Activated CD8-positive, alpha-beta T cell treated with anti-CD3 and anti-CD28 coated beads, Interleukin-2, amount 10 ng/mL, durations not matched to agents 7 days and 5 days (primary cell): Measurements from ENCODE around the gene GNAT1. TPM values are rescaled to one million over a fixed set of nuclear protein-coding genes. Genes with fewer than 3 reads are reported as not detected.
A peak's percentile ranks its signal among the peaks of the same experiment; 100 is the strongest.

Source experiments
- ATAC-seq: fragments of 150-1000 bp; cut with Tn5 transposase; one replicate; pipeline ENCODE4 v1.10.0; 2021; ENCODE audit warnings: moderate library complexity
- CTCF ChIA-PET: fragments of 350-600 bp; sonication (Branson Sonifier 250); formaldehyde crosslinking; loops from one replicate; lab custom pipeline; 2021; ENCODE audit warnings: antibody characterized with exemption; lab: Charles Lee
- POLR2A ChIA-PET: fragments of 350-600 bp; sonication (Branson Sonifier 250); formaldehyde crosslinking; loops from one replicate; lab custom pipeline; 2021; ENCODE audit warnings: antibody characterized with exemption; lab: Charles Lee
- DNase-seq: peaks from one replicate; pipeline ENCODE4 v3.0.0-alpha.2; 2020
- H3K27ac Mint-ChIP-seq: one replicate; pipeline ENCODE4 v1.8.0; 2021; ENCODE audit warnings: mild to moderate bottlenecking, mixed read lengths
- H3K27me3 Mint-ChIP-seq: one replicate; pipeline ENCODE4 v1.8.0; 2021; ENCODE audit warnings: low read depth, mixed read lengths
- H3K36me3 Mint-ChIP-seq: one replicate; pipeline ENCODE4 v1.8.0; 2021; ENCODE audit warnings: low read depth, mixed read lengths
- H3K4me1 Mint-ChIP-seq: one replicate; pipeline ENCODE4 v1.8.0; 2021; ENCODE audit warnings: low read depth, mixed read lengths
- H3K4me3 Mint-ChIP-seq: one replicate; pipeline ENCODE4 v1.8.0; 2021; ENCODE audit warnings: mild to moderate bottlenecking, mixed read lengths
- H3K9me3 Mint-ChIP-seq: one replicate; pipeline ENCODE4 v1.8.0; 2022; ENCODE audit warnings: mixed read lengths; ENCODE audit not compliant: insufficient read depth
- total RNA-seq, 2 experiments: library from RNA; stranded (reverse); gene quantifications; one replicate each; pipeline ENCODE4 v1.2.3, GENCODE V29; 2021

Gene GNAT1
- total RNA-seq, 2 experiments from 2014 or later = not detected

DNA sequence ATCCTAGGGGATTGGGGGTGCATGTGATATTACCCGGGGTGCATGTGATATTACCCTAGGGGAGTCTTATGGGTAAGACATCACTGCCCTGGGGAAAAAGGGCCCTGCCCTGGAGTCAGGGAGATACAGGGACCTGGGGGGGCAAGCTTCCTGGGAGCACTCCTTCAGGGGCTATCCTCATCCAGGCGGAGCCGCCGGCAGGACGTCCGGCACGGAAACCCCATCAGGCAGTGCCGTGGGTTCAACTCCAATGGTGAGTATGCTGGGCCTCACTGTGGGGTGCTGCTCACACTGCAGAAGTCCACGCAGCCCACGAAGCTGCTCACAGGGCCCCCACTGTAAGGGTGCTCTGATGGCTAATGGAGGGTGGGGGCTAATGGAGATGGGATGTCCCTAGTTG lies 5.3 kb upstream of the GNAT1 start:
- Mint-ChIP-seq H3K27me3 (no peaks in the 10 kb centered on the region), H3K9me3 (no peaks in the 10 kb centered on the region), H3K4me1 (no peaks in the 10 kb centered on the region), H3K4me3 (no peak overlapping the region), H3K36me3 (no peaks in the 10 kb centered on the region), H3K27ac (no peak overlapping the region)
- DNase-seq (no peak), ATAC-seq (no peak)
- ChIA-PET CTCF (interaction anchor here (0.9 to 4.6 kb wide), 2 partner anchors 40 to 65 kb away, joined by 3 to 23 read pairs; no protein-coding TSS in a partner anchor), POLR2A (no interaction called here)

DNA sequence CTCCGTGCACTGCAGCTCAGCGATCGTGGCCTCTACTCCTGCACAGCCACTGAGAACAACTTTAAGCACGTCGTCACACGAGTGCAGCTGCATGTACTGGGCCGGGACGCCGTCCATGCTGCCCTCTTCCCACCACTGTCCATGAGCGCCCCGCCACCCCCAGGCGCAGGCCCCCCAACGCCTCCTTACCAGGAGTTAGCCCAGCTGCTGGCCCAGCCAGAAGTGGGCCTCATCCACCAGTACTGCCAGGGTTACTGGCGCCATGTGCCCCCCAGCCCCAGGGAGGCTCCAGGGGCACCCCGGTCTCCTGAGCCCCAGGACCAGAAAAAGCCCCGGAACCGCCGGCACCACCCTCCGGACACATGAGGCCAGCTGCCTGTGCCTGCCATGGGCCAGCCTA lies 3.7 kb upstream of the GNAT1 start:
- Mint-ChIP-seq H3K4me3 (no peak overlapping the region), H3K27ac (no peak overlapping the region), H3K9me3 (no peaks in the 10 kb centered on the region), H3K4me1 (peaks cover 1% of the 10 kb centered on the region), H3K27me3 (no peaks in the 10 kb centered on the region), H3K36me3 (no peaks in the 10 kb centered on the region)
- DNase-seq (no peak), ATAC-seq (no peak)
- POLR2A ChIA-PET = no interaction called here
- CTCF ChIA-PET = interaction anchor here (1.2 to 4.6 kb wide), 2 partner anchors 42 to 67 kb away, joined by 3 to 23 read pairs; no protein-coding TSS in a partner anchor

DNA sequence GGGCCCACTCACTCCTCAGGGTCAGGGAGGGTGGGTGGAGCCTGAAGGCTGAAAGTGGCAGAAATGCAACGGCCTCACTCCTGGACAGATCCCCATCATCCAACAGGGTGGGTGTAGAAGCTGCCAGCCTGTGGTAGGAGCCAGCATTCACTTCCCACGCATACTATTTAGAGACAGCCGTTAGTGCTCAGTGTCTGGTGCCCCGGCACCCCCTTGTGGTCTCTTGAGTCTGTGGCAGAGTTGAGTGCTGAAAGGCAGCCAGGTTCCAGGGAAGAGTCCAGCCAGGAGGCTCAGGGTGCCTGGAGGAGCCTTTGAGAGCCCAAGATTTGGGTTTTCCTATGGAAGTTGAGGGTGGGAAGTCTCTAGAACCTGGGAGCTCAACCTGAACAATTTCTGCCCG lies 2.1 kb upstream of the GNAT1 start:
- Mint-ChIP-seq H3K36me3 (no peaks in the 10 kb centered on the region), H3K9me3 (no peaks in the 10 kb centered on the region), H3K27me3 (peaks cover 4% of the 10 kb centered on the region), H3K27ac (no peak overlapping the region), H3K4me3 (no peak overlapping the region), H3K4me1 (peaks cover 7% of the 10 kb centered on the region)
- DNase-seq (peak; percentile 64), ATAC-seq (peak; percentile 60)
- ChIA-PET POLR2A (interaction anchor here (1.9 kb wide), 1 partner anchor 68 kb away, joined by 4 read pairs; no protein-coding TSS in a partner anchor), CTCF (interaction anchor here (1.4 to 4.6 kb wide), 2 partner anchors 58 to 68 kb away, joined by 6 to 23 read pairs; no protein-coding TSS in a partner anchor)

DNA sequence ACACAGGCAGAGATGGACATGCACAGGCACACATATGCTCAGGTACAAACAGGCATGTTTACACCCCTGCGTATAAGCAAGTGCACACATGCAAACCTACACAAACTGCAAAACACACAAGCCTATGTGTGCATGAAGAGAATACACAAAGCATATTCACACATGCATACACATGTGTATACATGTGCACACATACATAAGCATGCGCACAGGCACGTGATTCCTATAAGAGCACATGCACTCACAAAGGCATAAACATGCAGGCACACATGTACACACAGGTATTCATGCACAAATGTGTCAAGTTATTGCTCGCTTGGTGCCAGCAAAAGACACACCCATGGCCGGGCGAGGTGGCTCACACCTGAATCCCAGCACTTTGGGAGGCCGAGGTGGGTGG lies 1.4 kb upstream of the GNAT1 start:
- DNase-seq (no peak), ATAC-seq (no peak)
- peaks cover 6% of the 10 kb centered on the region for H3K27me3 Mint-ChIP-seq
- no peaks in the 10 kb centered on the region for H3K36me3 Mint-ChIP-seq
- H3K9me3 Mint-ChIP-seq = no peaks in the 10 kb centered on the region
- H3K27ac Mint-ChIP-seq = no peak overlapping the region
- ChIA-PET CTCF (interaction anchor here (1.4 to 4.6 kb wide), 3 partner anchors 57 to 69 kb away, joined by 6 to 23 read pairs (median 6); no protein-coding TSS in a partner anchor), POLR2A (interaction anchor here (1.9 kb wide), 1 partner anchor 69 kb away, joined by 4 read pairs; no protein-coding TSS in a partner anchor)
- no peak overlapping the region for H3K4me3 Mint-ChIP-seq
- peaks cover 14% of the 10 kb centered on the region for H3K4me1 Mint-ChIP-seq

DNA sequence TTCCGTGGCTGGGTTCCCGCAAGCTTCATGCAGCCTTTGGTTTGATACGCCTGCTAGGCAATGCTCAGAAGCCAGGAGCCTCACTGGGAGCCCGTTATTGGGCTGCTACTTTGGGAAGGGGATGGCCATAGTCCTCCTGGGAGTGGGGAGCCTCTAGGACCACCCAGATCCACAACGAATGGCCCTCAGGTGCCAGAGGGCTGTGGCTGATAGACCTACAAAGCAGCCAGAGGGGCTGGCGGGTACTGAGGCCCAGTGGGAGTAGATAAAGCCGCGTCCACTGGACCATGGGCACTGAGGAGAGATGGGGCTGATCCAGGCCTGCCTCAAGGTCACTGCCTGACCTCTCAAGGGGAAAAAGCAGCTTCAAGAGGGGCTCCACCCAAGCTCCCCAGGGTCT lies 714 bp downstream of the GNAT1 start:
- H3K27me3 Mint-ChIP-seq = peaks cover 14% of the 10 kb centered on the region
- ChIA-PET CTCF (interaction anchor here (0.6 to 6.7 kb wide), 19 partner anchors 8 to 81 kb away, joined by 3 to 185 read pairs (median 4); partner anchors contain the start of gene GNAI2), POLR2A (interaction anchor here (4.7 kb wide), 1 partner anchor 35 kb away, joined by 21 read pairs; no protein-coding TSS in a partner anchor)
- peaks cover 16% of the 10 kb centered on the region for H3K4me1 Mint-ChIP-seq
- no peaks in the 10 kb centered on the region for H3K9me3 Mint-ChIP-seq
- H3K27ac Mint-ChIP-seq = no peak overlapping the region
- no peaks in the 10 kb centered on the region for H3K36me3 Mint-ChIP-seq
- DNase-seq (no peak), ATAC-seq (no peak)
- no peak overlapping the region for H3K4me3 Mint-ChIP-seq

DNA sequence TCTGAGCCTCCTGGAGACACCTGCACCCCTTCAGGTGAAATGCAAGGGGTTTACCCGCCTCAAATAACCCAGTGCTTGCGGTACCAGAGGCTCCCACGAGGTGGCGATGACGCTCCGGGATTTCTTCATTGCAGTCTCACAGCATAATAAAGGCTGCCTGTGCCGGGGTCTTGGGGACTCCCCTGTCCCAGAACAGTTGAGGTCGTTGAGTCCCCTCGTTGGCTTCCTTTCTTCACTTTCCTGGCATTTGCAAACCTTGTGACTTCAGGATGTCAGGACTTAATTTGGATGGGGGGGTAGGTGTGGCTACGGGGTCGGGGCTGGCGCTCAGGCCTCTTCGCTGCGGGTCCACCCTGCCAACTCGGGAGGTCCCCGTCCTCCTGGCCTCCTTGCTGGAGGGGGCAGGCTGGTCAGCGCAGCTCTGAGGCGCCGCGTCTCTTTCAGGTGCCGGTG lies 1.3 kb downstream of the GNAT1 start:
- H3K4me1 Mint-ChIP-seq = peaks cover 16% of the 10 kb centered on the region
- H3K27me3 Mint-ChIP-seq = peaks cover 16% of the 10 kb centered on the region
- H3K36me3 Mint-ChIP-seq = no peaks in the 10 kb centered on the region
- no peak overlapping the region for H3K4me3 Mint-ChIP-seq
- ChIA-PET CTCF (interaction anchor here (0.6 to 6.7 kb wide), 18 partner anchors 9 to 81 kb away, joined by 3 to 185 read pairs (median 4); partner anchors contain the start of gene GNAI2), POLR2A (interaction anchor here (4.7 kb wide), 1 partner anchor 34 kb away, joined by 21 read pairs; no protein-coding TSS in a partner anchor)
- H3K27ac Mint-ChIP-seq = no peak overlapping the region
- peak; percentile 45 for ATAC-seq
- DNase-seq = peak; percentile 87
- H3K9me3 Mint-ChIP-seq = no peaks in the 10 kb centered on the region

DNA sequence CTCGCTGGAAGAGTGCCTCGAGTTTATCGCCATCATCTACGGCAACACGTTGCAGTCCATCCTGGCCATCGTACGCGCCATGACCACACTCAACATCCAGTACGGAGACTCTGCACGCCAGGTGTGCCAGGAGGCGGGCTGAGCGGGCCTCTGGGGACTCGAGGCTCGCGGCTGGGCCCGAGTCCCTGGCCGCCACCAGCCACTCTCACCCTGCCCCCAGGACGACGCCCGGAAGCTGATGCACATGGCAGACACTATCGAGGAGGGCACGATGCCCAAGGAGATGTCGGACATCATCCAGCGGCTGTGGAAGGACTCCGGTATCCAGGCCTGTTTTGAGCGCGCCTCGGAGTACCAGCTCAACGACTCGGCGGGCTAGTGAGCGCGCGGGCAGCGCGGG lies 1.9 kb downstream of the GNAT1 start:
- ATAC-seq (no peak), DNase-seq (no peak)
- H3K36me3 Mint-ChIP-seq = no peaks in the 10 kb centered on the region
- H3K27ac Mint-ChIP-seq = no peak overlapping the region
- H3K27me3 Mint-ChIP-seq = peaks cover 16% of the 10 kb centered on the region
- no peak overlapping the region for H3K4me3 Mint-ChIP-seq
- peaks cover 16% of the 10 kb centered on the region for H3K4me1 Mint-ChIP-seq
- H3K9me3 Mint-ChIP-seq = no peaks in the 10 kb centered on the region
- POLR2A ChIA-PET = interaction anchor here (4.7 kb wide), 1 partner anchor 33 kb away, joined by 21 read pairs; no protein-coding TSS in a partner anchor
- CTCF ChIA-PET = interaction anchor here (1.1 to 6.7 kb wide), 10 partner anchors 10 to 349 kb away, joined by 3 to 185 read pairs (median 6); partner anchors contain the start of gene SLC38A3

DNA sequence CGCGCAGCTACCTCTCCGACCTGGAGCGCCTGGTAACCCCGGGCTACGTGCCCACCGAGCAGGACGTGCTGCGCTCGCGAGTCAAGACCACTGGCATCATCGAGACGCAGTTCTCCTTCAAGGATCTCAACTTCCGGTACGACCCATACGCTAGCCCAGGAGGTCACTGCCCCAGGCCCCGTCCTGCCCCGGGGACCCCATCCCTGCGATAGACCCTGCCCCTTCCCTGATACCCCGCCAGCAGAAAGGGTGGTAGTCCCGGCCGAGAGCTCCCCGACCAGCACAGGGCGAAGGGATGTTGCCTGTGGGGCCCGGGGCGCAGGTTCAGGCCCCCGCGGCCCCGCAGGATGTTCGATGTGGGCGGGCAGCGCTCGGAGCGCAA lies 2.3 kb downstream of the GNAT1 start:
- Mint-ChIP-seq H3K27me3 (peaks cover 16% of the 10 kb centered on the region), H3K9me3 (no peaks in the 10 kb centered on the region), H3K36me3 (no peaks in the 10 kb centered on the region), H3K27ac (no peak overlapping the region), H3K4me1 (peaks cover 16% of the 10 kb centered on the region), H3K4me3 (no peak overlapping the region)
- CTCF ChIA-PET = interaction anchor here (1.1 to 6.7 kb wide), 17 partner anchors 9 to 348 kb away, joined by 3 to 185 read pairs (median 5); partner anchors contain the start of genes GNAI2, HYAL3, IFRD2 and NAA80
- POLR2A ChIA-PET = interaction anchor here (2.7 to 4.7 kb wide), 2 partner anchors 28 to 33 kb away, joined by 6 to 21 read pairs; no protein-coding TSS in a partner anchor
- DNase-seq = no peak
- ATAC-seq = no peak

DNA sequence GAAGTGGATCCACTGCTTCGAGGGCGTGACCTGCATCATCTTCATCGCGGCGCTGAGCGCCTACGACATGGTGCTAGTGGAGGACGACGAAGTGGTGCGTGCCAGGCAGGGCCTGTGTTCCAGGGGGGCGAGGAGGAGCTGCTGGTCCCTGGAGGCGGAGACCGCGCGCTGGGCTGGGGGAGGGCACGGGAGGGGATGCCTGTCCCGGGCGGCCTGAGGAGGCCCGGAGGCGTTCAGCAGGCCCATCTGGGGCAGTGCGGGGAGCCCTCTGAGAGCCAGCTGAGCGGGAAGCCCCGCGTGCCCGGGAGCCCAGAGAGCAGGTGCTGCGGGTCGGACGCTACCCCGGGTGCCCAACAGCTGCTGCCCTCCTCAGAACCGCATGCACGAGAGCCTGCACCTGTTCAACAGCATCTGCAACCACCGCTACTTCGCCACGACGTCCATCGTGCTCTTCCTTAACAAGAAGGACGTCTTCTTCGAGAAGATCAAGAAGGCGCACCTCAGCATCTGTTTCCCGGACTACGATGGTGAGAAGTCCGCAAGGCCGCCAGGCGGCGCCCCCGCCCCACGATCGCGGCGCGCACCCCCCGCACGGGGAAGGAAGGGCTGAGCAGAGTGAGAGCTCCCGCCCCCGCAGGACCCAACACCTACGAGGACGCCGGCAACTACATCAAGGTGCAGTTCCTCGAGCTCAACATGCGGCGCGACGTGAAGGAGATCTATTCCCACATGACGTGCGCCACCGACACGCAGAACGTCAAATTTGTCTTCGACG lies 2.9 kb downstream of the GNAT1 start:
- POLR2A ChIA-PET = interaction anchor here (0.7 to 4.7 kb wide), 8 partner anchors 10 to 48 kb away, joined by 3 to 21 read pairs (median 4); no protein-coding TSS in a partner anchor
- Mint-ChIP-seq H3K4me1 (peaks cover 16% of the 10 kb centered on the region), H3K27me3 (peaks cover 18% of the 10 kb centered on the region), H3K9me3 (no peaks in the 10 kb centered on the region), H3K4me3 (no peak overlapping the region), H3K36me3 (no peaks in the 10 kb centered on the region), H3K27ac (peak overlapping the region; percentile 20)
- peak; percentile 88 for ATAC-seq
- CTCF ChIA-PET = interaction anchor here (0.7 to 6.7 kb wide), 36 partner anchors 8 to 348 kb away, joined by 3 to 185 read pairs (median 4); partner anchors contain the start of genes GNAI2, HYAL3, IFRD2 and NAA80
- DNase-seq = peak; percentile 86

DNA sequence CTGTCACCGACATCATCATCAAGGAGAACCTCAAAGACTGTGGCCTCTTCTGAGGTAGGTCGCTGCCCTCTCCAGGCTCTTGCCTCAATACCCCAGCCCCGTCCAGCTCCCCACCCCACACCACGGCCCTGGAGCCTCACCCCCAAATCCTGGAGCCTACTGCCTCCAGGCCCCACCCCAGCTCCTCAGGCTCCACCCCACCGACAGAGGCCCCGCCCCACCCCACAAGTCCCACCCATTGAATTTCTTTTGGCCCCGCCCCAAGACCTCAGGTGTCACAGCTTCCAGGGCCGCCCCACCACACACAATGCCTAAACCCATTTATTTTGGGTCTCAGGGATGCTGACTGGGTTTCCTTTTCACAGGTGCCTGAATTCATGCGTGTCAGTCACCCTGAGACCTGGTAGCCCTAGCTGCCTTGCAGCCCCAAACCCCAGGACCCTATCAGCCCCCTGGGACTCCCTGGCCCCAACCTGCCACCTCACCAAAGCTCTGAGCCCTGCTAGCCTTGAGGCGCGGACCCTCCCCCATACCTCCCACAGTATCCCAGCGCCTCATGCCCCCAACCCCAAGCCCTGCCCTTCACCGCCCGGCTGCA lies 3.6 kb downstream of the GNAT1 start:
- Mint-ChIP-seq H3K9me3 (no peaks in the 10 kb centered on the region), H3K36me3 (no peaks in the 10 kb centered on the region), H3K4me3 (no peak overlapping the region), H3K27ac (peak overlapping the region; percentile 20), H3K27me3 (peaks cover 19% of the 10 kb centered on the region), H3K4me1 (peaks cover 16% of the 10 kb centered on the region)
- DNase-seq (peak; percentile 47), ATAC-seq (peak; percentile 55)
- POLR2A ChIA-PET = interaction anchor here (0.7 to 4.7 kb wide), 9 partner anchors 9 to 83 kb away, joined by 3 to 21 read pairs (median 3); partner anchors contain the start of gene LSMEM2
- CTCF ChIA-PET = interaction anchor here (0.7 to 6.7 kb wide), 35 partner anchors 7 to 393 kb away, joined by 3 to 185 read pairs (median 4); partner anchors contain the start of genes GNAI2, HYAL3, IFRD2 and NAA80
